Right lung (tissue), 5 donors: ENCODE data around the gene SH3GL3. TPM values are rescaled to one million over a fixed set of nuclear protein-coding genes. Genes with fewer than 3 reads are reported as not detected.

Source experiments
- DNase-seq, 2 donors: peaks; one replicate each; pipeline ENCODE4 v3.0.0-alpha.2; 2013
- polyA plus RNA-seq, 5 donors: library from polyadenylated mRNA; unstranded; fragments of 120-200 nt; gene quantifications; one replicate each; pipeline versions ENCODE4 v1.2.1 to v1.2.3, GENCODE V29; 2013; ENCODE audit warnings: inconsistent platforms in 1 of 5, low replicate concordance in 1 of 5; ENCODE audit not compliant: insufficient read length in 5 of 5, insufficient read depth in 1 of 5

The SH3GL3 gene
- polyA plus RNA-seq, 5 donors = 8.0 to 18.6 (median 11.9) TPM

DNA sequence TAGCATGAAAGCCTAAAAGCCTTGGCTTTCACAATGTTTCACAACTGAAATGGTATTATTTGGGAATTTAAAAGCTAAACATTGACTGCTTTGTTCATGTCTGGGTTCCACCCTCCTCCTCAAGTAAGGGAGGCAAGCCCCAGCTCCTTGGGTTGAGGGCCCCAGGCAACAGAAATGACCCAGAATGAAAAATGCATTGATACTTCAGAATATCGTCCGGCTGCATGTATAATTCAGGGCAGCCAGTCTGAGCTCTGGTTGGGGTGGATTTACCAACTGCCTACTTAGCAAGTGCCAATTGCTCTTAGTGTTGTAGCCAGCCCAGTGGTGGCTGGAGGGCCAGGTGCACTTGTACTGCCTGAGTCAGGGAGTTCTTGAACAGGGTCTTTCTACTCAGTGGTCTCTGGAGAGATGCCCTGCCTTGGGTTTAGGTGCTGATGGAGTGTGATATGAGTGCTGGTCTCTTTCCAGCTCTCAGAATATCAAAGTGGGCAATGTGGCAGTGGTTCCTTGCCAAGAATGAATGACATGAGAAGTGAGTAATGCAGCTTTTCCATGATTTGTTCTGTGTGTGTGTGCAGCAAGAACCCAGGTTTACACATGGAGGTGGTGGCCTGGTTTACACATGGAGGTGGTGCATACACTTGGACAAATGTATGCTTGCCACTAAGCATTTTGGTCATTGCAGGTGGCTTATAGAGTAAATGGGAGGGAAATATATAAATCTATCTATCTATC, 165.9 kb downstream of the SH3GL3 start:
- DNase-seq = no peak

DNA sequence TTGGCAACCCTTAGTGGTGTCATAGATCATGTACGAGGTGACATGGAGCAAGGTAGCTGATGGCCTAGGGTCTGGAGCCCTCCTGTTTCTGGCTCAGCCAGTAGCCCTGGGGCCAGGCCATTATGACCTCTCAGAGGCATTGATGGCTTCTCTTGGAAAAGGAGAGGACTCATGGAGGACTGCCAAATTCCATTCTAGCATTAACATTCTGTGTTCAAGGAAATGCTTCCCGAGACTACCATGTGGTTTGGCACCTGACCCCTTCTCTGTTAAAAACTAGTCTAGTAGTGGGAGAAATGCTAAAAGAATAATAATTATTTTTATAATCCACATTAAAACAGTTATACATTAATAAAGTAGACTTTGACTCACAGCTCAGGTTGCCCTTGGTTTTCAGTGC, 166.6 kb downstream of the SH3GL3 start:
- no peak for DNase-seq

DNA sequence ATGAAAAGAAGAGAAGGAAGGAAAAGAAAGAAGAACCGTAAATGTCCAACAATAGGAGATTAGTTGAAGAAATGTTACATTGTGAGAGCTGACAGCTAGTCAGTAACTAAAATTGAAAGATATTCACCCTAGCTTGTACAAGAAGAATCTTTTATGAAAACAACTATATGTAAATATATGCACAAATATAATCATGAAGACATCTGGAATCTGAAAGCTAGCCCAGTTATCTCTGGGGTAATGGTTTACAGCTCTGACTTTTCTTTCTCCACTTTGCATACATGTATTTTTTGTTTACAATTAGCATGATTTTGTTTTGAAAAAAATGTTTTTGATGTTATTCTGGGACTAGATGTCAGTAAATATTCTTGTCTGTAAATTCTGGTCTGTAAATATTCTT, 169.7 kb downstream of the SH3GL3 start:
- no peak for DNase-seq

DNA sequence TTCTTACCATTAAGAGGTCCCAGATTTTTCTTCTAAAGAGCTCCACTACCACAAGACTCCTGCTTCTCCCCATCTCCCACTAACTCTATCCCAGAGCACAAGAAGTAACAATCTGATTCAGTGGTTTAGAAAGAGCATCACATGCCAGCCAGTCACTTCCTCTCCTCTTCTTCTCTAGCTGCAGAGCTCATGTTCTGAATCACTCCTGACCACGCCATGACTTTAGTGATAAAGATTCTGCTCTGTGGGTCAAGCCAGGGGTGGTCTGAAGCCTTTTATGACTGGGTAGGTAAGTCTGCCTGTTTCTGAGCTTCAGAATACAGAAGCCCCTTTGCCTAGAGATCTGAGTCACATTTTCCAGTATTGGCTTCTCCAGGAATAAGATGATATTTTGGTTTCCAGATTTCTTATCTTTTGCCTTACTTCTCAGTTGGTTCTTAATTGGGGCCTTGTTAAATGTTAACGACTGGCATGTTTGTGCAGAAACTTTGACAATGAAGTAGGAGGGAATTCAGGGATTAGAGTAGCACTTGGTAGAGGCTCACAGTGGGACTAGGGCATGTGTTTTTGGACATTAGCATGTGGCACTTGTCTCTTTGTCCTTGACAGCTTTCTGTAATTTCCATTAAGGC, 179.1 kb downstream of the SH3GL3 start:
- no peak for DNase-seq

DNA sequence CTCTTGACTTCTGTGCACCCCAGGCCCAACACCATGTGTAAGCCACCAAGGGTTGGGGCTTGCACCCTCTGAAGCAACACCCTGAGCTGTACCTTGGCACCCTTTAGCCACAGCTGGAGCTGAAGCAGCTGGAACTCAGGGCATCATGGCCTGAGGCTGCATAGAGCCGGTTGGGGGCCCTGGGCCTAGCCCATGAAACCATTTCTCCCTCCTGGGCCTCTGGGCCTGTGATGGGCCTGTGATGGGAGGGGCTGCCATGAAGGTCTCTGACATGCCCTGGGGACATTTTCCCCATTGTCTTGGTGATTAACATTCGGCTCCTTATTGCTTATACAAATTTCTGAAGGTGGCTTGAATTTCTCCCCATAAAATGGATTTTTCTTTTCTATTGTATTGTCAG, 184.4 kb downstream of the SH3GL3 start:
- DNase-seq = no peak

DNA sequence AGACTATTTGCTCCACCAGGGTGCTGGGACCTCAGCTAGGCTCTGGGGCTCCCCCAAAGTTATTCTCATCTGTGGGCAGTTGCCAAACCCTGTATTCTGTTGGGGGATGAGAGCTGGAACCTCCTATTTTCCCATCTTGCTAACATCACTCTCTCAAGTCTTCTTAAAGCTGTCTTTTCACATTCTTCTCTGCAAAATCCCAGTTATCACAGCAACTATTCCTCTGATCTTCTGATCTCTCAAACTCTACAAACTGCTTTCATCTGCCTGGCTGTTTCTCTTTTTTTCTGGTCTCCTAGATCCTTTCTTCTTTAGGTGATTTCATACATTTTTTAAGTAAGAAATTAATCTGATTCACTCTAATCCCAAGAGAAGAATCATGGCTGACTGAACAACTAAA, 196.1 kb downstream of the SH3GL3 start:
- no peak for DNase-seq

DNA sequence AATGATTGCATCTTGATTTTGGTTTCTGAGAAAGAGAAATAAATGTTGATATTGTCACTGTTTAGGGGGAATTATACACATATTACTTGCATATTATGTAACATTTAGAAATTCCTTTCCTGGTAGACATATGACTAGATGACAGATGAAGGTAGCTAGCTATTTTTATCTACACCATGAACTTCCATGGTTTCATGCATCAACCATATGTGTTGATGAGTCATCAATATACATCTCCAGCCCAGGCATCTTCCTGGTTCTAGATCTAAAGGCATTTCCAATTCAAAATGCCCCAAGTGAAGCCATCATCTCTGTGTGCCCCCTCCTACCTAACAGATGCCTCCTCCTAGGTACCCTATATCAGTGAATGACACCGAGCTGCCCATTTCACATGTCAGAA, 197.3 kb downstream of the SH3GL3 start:
- DNase-seq = no peak

DNA sequence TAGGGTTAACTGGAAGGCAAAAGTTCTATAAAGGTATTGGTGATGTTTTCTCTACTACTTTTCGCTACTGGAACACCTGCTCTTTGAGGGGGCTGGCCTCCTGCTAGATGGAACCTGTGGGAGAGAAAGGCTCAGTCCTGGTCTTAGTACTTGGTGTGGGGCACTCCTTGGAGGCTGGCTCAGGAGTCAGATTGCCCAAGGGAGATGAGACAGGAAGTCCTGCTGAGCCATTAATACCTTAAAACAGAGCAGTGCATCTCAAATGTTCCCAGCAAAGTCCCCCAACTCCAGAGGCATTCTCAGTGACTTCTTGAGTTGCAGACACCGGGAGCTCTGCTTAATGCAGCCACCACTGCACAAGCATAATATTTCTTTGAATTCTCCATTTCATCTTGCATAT, 203.7 kb downstream of the SH3GL3 start:
- DNase-seq = no peak

DNA sequence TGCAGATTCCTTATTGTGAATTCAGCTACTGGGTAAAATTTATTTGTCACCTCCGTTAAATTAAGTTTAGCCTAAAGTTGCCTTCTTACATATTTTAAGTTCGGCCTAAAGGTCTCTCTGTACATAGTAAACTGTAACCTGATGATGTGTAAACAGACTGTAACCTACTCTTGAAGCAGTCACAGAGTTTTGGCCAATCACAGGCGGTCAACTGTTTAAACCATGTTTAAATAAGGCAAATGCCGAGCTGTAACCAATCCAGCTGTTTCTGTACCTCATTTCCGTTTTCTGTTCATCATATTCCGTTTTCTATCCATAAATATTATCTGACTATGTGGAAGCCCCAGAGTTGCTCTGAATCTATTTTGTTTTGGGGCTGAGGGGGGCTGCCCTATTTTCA, 204.4 kb downstream of the SH3GL3 start:
- no peak for DNase-seq

DNA sequence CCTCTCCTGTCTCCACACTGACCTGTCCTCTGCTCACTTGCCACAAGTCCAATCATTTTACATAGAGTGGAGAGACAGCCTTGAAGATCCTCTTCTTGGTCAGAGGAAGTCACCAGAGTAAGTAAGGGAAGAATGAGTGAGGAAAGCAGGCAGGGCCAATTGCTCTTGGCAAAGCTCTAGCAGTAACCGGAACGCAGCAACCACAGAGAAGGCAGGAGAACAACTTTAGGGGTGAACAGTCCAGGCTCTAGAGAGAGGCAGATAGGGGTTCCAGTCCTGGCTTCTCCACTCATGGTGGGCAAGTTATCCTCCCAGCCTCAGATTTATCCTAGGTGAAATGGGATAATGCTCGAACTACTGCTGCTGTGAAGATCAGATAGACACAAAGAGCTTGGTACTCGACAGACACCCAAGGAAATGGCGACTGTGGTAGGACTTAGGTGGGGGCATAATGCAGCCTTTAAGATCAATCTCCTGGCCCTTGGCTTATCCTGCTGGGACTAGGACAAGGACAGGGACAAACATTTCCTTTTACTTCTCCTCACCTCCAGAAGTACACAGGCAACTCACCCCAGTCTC, 205.6 kb downstream of the SH3GL3 start:
- DNase-seq = no peak

DNA sequence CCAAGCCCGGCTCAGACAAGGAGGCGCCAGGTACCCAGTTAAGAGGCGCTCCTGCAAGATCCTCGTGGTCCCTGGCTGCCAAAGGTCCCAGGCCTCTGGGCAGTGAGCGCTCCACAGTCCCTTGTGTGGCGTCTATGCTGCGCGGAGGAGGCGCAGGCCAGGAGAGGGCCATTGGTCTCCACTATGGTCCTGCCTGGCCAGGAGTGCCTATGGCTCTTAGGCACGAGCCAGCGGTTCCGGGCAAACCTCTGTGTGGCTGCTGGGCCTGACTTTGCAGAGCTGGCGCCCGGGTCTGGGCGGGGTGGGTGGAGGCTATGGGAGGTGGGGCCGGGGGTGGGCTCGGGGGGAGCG, 206.1 kb downstream of the SH3GL3 start:
- DNase-seq = no peak

DNA sequence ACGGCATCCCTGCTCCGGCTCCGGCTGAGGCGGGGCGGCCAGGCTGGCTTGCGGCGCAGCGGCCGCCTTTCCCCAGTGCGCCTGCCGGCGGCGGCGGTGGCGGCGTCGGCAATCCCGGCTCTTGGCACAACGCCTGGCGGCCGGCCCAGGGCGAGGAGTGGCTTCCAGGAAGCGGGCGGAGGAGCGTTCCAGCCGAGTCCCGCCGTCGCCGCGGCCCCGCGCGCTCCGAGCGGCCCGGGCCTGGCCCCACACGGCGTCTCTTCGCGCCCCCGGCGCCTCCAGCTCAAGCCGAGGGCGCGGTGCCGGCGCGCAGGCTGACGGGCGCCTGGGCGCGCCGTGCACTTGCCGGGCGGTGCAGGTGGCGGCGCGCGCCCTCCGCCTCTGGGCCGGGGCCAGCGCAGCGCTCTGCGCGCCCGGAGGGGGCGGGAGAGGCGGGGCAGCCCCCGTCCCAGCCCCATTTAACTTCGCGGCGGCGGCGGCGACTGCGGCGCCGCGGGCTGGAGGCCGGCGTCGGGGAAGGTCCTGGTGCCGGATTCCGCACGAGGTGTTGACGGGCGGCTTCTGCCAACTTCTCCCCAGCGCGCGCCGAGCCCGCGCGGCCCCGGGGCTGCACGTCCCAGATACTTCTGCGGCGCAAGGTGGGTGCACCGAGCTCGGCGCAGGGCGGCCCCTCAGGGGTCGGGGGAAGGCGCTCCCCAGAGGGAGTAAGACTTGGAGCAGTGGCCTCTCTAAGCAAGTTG, 206.7 kb downstream of the SH3GL3 start, which contains the start of gene ADAMTSL3:
TSS of gene ADAMTSL3 (plus strand) at position 485 of the 740 bp plus-strand sequence. CDS start 1,639 bp downstream, outside the sequence.
- DNase-seq = peak; percentile 69 to 70

DNA sequence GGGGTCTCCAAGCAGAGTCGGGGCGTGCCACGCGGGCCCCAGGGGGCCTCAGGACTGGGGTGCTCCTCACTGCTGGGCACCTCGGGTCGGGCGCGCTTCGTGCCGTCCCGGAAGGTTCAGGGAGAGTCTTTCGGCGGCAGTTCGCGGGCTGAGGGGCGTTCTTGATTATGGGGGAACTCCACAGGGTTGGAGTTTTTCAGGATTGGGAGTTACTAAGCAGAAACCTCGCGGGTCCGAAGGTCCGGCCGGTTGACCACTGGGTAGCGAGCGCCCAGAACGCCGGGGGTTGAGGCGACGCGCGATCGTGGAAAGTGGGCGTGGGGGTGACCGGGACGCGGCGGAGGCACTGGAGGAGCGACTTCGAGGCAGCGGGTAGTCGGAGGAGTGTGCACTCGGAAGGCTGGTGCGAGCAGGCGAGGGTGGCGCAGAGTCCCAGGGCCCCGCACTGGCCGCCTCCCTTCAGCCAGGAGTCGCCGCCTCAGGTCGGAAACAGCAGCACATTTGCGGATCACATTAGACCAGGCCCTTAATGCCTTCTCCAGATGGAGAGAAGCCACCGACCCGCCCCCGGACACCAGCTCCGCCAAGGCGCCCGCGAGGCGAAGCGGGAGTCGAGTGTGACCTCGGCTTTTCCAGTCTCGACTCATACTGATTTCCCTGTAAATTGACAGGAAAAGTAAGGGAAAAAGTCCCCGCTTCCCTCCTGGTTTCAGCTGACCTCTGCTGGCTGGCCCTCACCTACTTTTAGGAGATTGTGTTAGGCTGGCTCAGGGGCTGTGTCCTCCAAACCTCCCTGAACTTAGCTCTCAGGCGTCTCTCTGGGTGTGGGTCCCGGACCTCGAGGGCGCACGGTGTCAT, 207.5 kb downstream of the SH3GL3 start:
- no peak for DNase-seq

DNA sequence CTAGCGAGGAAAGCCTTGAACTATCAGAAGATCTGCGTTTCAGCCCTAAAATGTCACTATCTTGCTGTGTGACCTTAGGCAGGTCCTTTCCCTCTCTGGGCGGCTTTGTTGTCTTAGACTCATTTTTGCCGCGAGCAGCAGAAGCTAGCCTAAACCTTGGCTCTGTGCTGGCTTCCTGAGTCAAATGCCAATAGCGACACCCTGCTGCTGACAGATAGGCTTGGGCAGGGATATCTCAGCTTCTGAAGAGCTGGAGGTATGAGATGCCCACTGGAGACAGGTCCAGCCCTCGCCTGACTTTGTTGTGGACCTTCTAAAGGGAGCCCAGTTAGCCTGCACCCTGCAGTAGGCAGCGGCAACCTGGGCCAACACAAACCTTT, 208.1 kb downstream of the SH3GL3 start:
- no peak for DNase-seq

DNA sequence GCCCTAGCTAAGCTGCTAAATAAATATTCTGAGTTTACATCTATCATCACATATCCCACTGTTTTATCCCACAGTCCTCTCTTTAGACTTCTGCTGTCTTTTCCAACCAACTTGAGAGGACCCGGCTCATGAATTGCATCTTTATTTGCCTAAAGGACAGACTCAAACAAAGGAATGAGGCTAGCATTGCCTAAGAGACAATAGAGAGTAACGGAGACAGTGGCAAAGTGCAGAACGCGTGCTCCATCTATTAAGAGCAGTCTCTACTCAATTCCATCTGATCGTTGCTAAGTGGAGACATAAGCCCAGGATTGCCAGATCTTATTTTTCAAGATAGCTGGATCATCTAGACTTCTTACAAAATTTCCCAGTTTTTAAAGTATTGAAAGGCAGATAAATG, 209.1 kb downstream of the SH3GL3 start:
- no peak for DNase-seq

DNA sequence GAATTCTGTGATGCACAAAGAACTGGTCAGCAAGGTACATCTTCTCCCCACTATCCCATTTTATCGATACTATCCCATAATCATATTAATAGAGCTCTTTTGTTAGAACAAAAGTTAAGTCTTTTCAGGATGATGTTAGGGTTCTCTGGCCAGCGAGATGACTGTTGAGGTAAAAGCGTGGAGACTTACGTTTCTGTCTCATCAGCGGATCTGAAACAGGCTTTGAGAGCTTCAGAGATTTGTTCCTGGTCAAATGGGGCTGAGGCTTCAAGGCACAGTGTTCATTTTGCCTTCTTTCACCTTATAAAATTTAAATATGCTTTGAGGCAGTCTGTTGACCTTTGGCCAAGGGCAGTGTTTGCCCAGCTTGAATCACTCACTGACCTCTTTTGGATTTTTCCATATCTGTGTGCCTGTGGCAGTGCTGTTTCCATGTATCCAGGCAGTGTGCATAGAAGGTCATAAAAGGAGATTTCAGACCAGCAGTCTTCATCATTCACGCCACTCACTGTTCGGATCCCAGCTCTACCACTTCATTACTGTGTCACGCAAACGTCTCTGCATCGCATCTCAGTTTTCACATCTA, 209.9 kb downstream of the SH3GL3 start:
- no peak for DNase-seq

DNA sequence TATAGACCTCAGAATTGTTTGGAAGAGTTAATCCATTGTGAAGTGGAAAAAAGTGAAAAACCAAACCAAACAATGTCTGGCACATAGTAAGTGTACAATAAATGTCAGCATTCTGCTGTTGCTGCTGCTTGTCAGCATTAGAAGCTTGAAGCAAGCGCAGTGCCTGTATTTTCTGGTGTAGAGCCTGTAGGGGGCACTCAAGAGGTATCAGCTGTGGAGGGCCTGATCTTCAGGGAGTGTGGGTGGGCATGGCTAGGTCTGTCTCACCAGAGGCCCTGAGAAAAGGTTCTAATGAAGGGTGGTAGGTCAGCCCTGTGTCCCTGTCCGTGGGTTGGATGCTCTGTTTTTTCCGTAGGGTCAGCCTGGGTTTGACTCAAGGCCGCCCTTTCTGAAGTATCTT, 210.4 kb downstream of the SH3GL3 start:
- DNase-seq = no peak

DNA sequence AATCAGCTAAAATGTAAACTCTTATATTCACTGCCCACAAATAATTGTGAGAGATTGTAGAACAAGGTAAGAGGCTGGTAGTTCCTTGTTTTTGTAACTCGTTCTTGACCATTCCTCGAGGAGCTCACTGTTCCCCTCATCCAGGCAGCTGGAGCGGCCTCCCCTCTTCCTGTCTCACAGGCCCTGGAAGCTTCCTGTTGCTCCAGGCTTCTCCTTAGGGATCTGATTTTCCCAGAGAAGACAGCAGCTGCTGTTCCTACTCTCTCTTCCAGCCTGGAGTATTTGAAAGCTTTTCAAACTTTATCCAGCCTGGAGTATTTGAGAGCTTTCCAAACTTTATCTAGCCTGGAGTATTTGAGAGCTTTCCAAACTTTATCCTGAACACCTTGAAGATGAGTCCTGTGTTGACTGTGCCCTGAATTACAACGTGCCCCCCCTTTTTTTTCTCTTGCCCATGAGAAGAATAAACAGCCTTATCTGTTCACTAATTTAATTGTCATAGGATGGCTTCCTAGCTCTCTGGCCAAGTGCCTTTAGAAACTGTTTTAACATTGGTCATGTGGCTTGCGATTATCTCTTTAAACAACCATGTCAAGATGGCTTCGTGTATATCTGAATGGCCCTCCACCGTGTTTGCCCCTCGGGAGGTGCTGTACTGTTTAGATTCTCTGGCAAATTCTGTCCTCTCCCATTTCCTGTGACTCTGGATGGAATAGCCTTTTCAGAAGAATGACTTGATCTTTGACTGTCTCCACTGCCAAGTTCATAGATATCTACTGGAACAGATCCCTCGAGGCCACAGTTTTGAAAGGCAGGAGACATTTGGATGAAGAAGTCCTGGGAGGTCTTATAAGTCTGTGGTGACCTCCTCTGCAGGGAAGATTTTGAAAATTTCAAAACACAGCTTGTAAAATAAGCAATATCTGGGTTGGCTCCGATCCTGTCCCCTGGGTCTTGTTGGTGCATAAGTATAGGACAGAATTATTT, 211.6 kb downstream of the SH3GL3 start:
- DNase-seq = no peak

DNA sequence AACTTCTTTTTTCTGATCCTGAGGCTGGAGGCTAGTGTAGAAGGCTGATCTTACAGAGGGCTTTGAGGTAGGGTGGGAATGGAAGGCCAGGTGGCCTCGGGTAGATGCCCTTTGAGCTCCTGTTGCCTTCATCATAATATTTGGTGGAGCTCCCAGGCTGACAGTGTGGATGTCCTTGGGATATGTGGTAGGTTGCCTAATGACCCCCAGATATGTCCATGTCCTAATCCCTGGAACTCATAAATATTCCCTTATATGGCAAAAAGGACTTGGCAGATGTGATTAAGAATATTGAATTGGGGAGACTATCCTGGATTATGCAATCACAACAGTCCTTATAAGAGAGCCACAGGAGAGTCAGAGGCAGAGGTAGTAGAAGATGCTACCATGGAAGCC, 212.3 kb downstream of the SH3GL3 start:
- DNase-seq = no peak

DNA sequence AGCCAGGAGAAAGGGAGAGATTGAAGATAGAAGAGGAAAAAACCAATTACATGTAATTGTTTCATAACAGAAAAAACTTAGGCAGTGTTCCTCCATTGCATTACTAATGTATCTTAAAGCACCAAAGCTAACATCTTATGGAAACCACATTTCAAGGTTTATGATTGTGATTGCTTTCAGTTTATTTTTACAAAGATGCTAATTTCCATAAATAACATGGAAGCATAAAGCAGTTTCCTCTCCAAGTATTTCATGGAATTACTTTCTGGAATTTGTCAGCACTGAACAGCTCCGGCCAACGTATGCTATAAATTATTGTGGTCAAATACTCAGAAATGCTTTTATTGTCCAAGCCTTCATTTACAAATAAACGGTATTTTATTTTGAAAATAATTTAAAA, 218.3 kb downstream of the SH3GL3 start:
- no peak for DNase-seq
